HUES6 (cell line): ENCODE data around the gene MPP3.

Experiments
- H3K27ac ChIP-seq: 2 replicates; pipeline ENCODE4 v1.7.0; 2013; ENCODE audit warnings: low read depth, mild to moderate bottlenecking, low read length, inconsistent platforms
- H3K27me3 ChIP-seq: 2 replicates; pipeline ENCODE4 v1.6.1; 2013; ENCODE audit warnings: low read length; ENCODE audit not compliant: control insufficient read depth, insufficient read depth
- H3K36me3 ChIP-seq: 2 replicates; pipeline ENCODE4 v1.6.1; 2013; ENCODE audit warnings: low read length; ENCODE audit not compliant: control insufficient read depth, insufficient read depth
- H3K4me1 ChIP-seq: 2 replicates; pipeline ENCODE4 v1.6.1; 2013; ENCODE audit warnings: low read length; ENCODE audit not compliant: control insufficient read depth, insufficient read depth
- H3K4me3 ChIP-seq: 2 replicates; pipeline ENCODE4 v1.5.1; 2013; ENCODE audit warnings: low read depth, low read length
- H3K9ac ChIP-seq: one replicate; pipeline ENCODE4 v1.6.1; 2013; ENCODE audit warnings: mild to moderate bottlenecking, low read length
- H3K9me3 ChIP-seq: 2 replicates; pipeline ENCODE4 v1.6.1; 2013; ENCODE audit warnings: low read depth, low read length; ENCODE audit not compliant: control insufficient read depth, insufficient read depth

MPP3 gene

GRCh38 chr17:43816336-43817320 lies 16.3 kb downstream of the MPP3 start:
- H3K4me3 ChIP-seq: no peak overlapping the region
- no peak overlapping the region for H3K27ac ChIP-seq
- H3K27me3 ChIP-seq: no peaks in the 10 kb centered on the region
- peaks cover 9% of the 10 kb centered on the region for H3K4me1 ChIP-seq
- peaks cover 22% of the 10 kb centered on the region; the same call in 1 of the 2 replicates for H3K36me3 ChIP-seq
- H3K9me3 ChIP-seq: no peaks in the 10 kb centered on the region
- H3K9ac ChIP-seq: no peak overlapping the region

GRCh38 chr17:43814714-43815113 lies 18.2 kb downstream of the MPP3 start:
- peaks cover 9% of the 10 kb centered on the region for H3K4me1 ChIP-seq
- H3K4me3 ChIP-seq: no peak overlapping the region
- H3K36me3 ChIP-seq: peaks cover 22% of the 10 kb centered on the region; the same call in 1 of the 2 replicates
- no peaks in the 10 kb centered on the region for H3K27me3 ChIP-seq
- no peak overlapping the region for H3K27ac ChIP-seq
- H3K9me3 ChIP-seq: no peaks in the 10 kb centered on the region
- no peak overlapping the region for H3K9ac ChIP-seq

GRCh38 chr17:43814026-43814425 lies 18.9 kb downstream of the MPP3 start:
- H3K27me3 ChIP-seq: no peaks in the 10 kb centered on the region
- H3K4me3 ChIP-seq: no peak overlapping the region
- H3K27ac ChIP-seq: no peak overlapping the region
- H3K9me3 ChIP-seq: no peaks in the 10 kb centered on the region
- H3K36me3 ChIP-seq: peaks cover 21% of the 10 kb centered on the region; the same call in 1 of the 2 replicates
- peaks cover 9% of the 10 kb centered on the region for H3K4me1 ChIP-seq
- H3K9ac ChIP-seq: no peak overlapping the region

GRCh38 chr17:43813386-43813785 lies 19.6 kb downstream of the MPP3 start:
- no peaks in the 10 kb centered on the region for H3K27me3 ChIP-seq
- no peaks in the 10 kb centered on the region for H3K9me3 ChIP-seq
- no peak overlapping the region for H3K4me3 ChIP-seq
- H3K9ac ChIP-seq: no peak overlapping the region
- H3K36me3 ChIP-seq: peaks cover 22% of the 10 kb centered on the region; the same call in 1 of the 2 replicates
- H3K4me1 ChIP-seq: peaks cover 9% of the 10 kb centered on the region
- no peak overlapping the region for H3K27ac ChIP-seq

GRCh38 chr17:43812396-43813265 lies 20.3 kb downstream of the MPP3 start:
- H3K9me3 ChIP-seq: no peaks in the 10 kb centered on the region
- no peak overlapping the region for H3K27ac ChIP-seq
- H3K4me3 ChIP-seq: no peak overlapping the region
- no peak overlapping the region for H3K9ac ChIP-seq
- no peaks in the 10 kb centered on the region for H3K27me3 ChIP-seq
- peaks cover 9% of the 10 kb centered on the region for H3K4me1 ChIP-seq
- H3K36me3 ChIP-seq: peaks cover 23% of the 10 kb centered on the region; the same call in 1 of the 2 replicates

- Histone ChIP-seq H3K27me3 (no peaks in the 10 kb centered on the region), H3K36me3 (peaks cover 23% of the 10 kb centered on the region; the same call in 1 of the 2 replicates), H3K9me3 (no peaks in the 10 kb centered on the region), H3K9ac (no peak overlapping the region), H3K4me1 (peaks cover 9% of the 10 kb centered on the region), H3K27ac (no peak overlapping the region), H3K4me3 (no peak overlapping the region)
These were observed 22.1 kb downstream of the MPP3 start for GRCh38 chr17:43810823-43811222.

GRCh38 chr17:43810226-43810715 lies 22.7 kb downstream of the MPP3 start:
- Histone ChIP-seq H3K27me3 (no peaks in the 10 kb centered on the region), H3K9ac (no peak overlapping the region), H3K9me3 (no peaks in the 10 kb centered on the region), H3K4me3 (no peak overlapping the region), H3K36me3 (peaks cover 23% of the 10 kb centered on the region; the same call in 1 of the 2 replicates), H3K27ac (no peak overlapping the region), H3K4me1 (peaks cover 9% of the 10 kb centered on the region)

GRCh38 chr17:43809121-43809520 lies 23.8 kb downstream of the MPP3 start:
- Histone ChIP-seq H3K27me3 (no peaks in the 10 kb centered on the region), H3K36me3 (peaks cover 16% of the 10 kb centered on the region; the same call in 1 of the 2 replicates), H3K27ac (no peak overlapping the region), H3K4me1 (peaks cover 13% of the 10 kb centered on the region), H3K4me3 (no peak overlapping the region), H3K9ac (no peak overlapping the region), H3K9me3 (no peaks in the 10 kb centered on the region)

- no peak overlapping the region for H3K4me3 ChIP-seq
- no peaks in the 10 kb centered on the region for H3K9me3 ChIP-seq
- peaks cover 17% of the 10 kb centered on the region for H3K4me1 ChIP-seq
- H3K9ac ChIP-seq: no peak overlapping the region
- H3K27ac ChIP-seq: no peak overlapping the region
- peaks cover 7% of the 10 kb centered on the region; the same call in 1 of the 2 replicates for H3K36me3 ChIP-seq
- no peaks in the 10 kb centered on the region for H3K27me3 ChIP-seq
These were observed 24.9 kb downstream of the MPP3 start for GRCh38 chr17:43808076-43808475.

GRCh38 chr17:43805117-43805516 lies 27.8 kb downstream of the MPP3 start:
- no peaks in the 10 kb centered on the region for H3K27me3 ChIP-seq
- H3K9me3 ChIP-seq: no peaks in the 10 kb centered on the region
- no peak overlapping the region for H3K9ac ChIP-seq
- H3K27ac ChIP-seq: no peak overlapping the region
- peaks cover 30% of the 10 kb centered on the region for H3K4me1 ChIP-seq
- peaks cover 7% of the 10 kb centered on the region; the same call in 1 of the 2 replicates for H3K36me3 ChIP-seq
- H3K4me3 ChIP-seq: no peak overlapping the region
